Mucosa of stomach (tissue), 1 donor: Measurements from ENCODE around the gene U2AF2.

Experiments used
- H3K27me3 ChIP-seq: one replicate; pipeline ENCODE4 v1.7.0; 2013; ENCODE audit warnings: mild to moderate bottlenecking, low read length; ENCODE audit not compliant: control insufficient read depth, insufficient read depth
- H3K36me3 ChIP-seq: one replicate; pipeline ENCODE4 v1.7.0; 2013; ENCODE audit warnings: low read length; ENCODE audit not compliant: control insufficient read depth, insufficient read depth
- H3K4me1 ChIP-seq: one replicate; pipeline ENCODE4 v1.7.0; 2013; ENCODE audit warnings: mild to moderate bottlenecking, low read length; ENCODE audit not compliant: control insufficient read depth, insufficient read depth
- H3K4me3 ChIP-seq: one replicate; pipeline ENCODE4 v1.7.0; 2013; ENCODE audit warnings: low read length
- H3K9ac ChIP-seq: one replicate; pipeline ENCODE4 v1.7.0; 2013; ENCODE audit warnings: mild to moderate bottlenecking, low read length, moderate library complexity
- H3K9me3 ChIP-seq: one replicate; pipeline ENCODE4 v1.7.0; 2013; ENCODE audit warnings: mild to moderate bottlenecking, low read length, moderate library complexity; ENCODE audit not compliant: control insufficient read depth
- donor health status: Pancreatic carcinoma.

Gene U2AF2

DNA sequence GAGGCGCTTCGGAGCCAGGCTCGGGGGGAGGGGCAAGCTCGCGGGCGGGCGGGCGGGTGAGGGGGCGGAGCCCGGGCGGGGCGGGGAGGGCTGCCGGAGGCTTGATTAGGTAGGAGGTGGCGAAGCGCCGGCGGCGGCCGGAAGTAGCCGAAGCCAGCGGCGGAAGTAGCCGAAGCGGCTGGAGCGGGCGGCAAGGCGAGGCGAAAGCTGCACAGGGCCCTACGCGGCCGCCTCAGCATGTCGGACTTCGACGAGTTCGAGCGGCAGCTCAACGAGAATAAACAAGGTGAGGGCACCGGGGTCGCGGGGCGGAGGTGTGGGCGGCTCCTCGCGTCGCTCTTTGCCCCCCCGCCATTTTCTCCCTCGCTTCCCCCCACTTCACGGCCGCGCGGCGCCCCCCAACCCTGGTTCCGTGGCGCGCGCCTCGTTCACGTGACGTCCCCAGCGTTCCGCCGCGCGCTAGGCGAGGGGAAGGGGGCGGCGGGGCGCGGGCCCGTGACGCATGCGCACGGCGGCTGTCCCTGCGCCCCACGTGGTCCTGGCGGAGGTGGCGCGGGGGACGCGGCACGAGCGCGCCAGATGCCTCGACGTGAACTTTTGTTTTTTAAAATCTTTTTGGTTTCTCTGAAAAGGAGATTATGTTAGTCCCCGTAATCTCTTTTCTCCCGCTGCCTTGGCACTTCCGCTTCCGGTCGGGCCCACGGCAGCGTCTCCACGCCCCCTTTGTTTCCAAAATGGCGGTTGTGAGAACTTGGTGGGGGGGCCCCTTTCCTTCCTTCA, at the start of gene U2AF2:
TSS of gene U2AF2 (plus strand) at position 168 of the 780 bp plus-strand sequence. CDS start at position 238, 70 bp downstream.
- H3K4me3 ChIP-seq: peak within 1 kb of the TSS; percentile 92
- H3K9ac ChIP-seq: peak within 1 kb of the TSS; percentile 78
- peaks cover under 1% of the 10 kb centered on the region for H3K36me3 ChIP-seq
- H3K4me1 ChIP-seq: peaks cover 34% of the 10 kb centered on the region
- no peaks in the 10 kb centered on the region for H3K27me3 ChIP-seq
- no peaks in the 10 kb centered on the region for H3K9me3 ChIP-seq

DNA sequence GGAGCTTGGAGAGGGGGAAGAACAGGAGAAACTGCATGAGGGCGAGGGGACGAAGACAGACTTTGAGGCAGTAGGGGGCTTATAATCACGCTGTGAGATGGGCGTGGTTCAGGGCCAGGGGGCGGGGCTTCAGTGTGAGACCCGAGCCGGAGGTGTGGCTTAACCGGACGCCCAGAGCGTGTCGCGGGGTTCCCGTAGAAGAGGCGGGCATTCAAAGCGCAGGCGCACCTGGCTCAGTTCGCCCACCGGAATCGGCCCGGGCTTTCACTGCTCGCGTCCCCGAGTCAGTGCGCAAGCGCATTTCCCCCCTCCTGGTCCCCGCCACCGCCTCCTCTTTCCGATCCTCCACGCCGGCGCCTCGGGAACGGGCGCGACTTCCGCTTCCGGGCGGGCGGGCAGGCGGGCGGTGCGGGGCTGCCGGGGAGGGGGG, 49.6 kb upstream of the U2AF2 start:
- Histone ChIP-seq H3K36me3 (no peaks in the 10 kb centered on the region), H3K9ac (peak overlapping the region; percentile 91), H3K4me1 (peaks cover 25% of the 10 kb centered on the region)

DNA sequence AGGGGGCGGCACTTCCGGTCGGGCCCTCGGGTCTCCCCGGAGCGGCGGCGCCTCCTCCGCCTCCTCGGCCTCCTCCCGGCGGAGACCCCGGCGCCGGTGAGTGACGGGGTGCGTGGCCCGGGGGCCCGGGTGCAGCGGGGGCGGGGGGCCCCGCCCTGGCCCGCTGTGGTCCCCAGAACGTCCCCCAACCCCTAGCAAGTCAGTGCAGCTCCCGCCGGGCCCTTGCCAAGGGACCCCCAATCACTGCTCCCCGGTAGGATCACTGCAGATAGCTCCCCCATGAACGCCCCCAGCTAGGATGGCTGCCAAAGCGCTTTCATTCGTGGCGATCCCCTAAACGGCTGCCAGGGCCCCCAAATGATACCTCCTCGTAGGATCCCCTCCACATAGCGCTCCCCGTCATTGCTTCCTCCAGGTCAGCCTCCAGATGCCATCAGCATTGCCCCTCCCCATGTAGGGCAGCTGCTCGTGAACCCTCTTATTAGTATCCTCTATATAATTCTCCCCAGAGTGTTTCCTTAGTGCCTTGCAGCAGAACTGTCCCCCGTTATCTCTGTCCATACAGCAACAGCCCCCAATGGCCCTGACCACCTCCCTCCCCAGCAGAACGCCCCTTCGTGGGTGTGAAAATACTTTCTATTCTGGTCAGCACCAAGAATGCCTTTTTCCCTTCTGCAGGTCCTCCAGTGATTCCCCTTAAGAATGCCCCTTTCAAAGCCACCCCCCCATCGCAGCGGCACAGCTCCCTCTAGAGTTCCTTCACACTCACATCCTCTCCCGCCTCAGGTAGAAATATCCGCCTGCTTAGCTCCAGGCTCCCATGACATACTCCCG, 49.0 kb upstream of the U2AF2 start, which contains the start of gene ZNF865:
TSS of gene ZNF865 (plus strand) at position 11 of the 834 bp plus-strand sequence. CDS start 7,972 bp downstream, outside the sequence.
- Histone ChIP-seq H3K9me3 (no peaks in the 10 kb centered on the region), H3K4me1 (peaks cover 22% of the 10 kb centered on the region), H3K36me3 (no peaks in the 10 kb centered on the region)

More for the DNA sequence above, 49.6 kb upstream of the U2AF2 start:
- H3K9me3 ChIP-seq: no peaks in the 10 kb centered on the region
- H3K27me3 ChIP-seq: no peaks in the 10 kb centered on the region
- H3K4me3 ChIP-seq: no peak overlapping the region

DNA sequence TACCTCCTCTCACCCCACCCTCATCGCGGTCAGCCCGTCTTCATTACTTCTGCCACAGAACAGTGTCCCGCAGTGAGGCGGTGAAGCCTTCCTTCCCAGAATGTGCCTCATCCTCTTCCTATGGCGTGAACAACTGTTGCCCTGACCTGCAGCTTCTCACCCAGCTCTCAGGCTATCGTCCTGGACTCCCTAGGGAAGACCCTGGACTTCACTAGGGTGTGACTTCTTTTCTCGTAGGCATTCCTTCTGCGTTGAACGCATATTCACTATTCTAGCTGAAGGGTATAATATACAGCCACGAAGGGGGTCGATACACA, 48.4 kb upstream of the U2AF2 start:
- Histone ChIP-seq H3K4me3 (peak overlapping the region; percentile 93), H3K9ac (peak overlapping the region; percentile 91), H3K4me1 (peaks cover 16% of the 10 kb centered on the region), H3K36me3 (no peaks in the 10 kb centered on the region), H3K27me3 (no peaks in the 10 kb centered on the region), H3K9me3 (no peaks in the 10 kb centered on the region)

More for the DNA sequence above, 49.0 kb upstream of the U2AF2 start, which contains the start of gene ZNF865:
- H3K4me3 ChIP-seq: peak within 1 kb of the TSS; percentile 93
- peak within 1 kb of the TSS; percentile 91 for H3K9ac ChIP-seq
- no peaks in the 10 kb centered on the region for H3K27me3 ChIP-seq

DNA sequence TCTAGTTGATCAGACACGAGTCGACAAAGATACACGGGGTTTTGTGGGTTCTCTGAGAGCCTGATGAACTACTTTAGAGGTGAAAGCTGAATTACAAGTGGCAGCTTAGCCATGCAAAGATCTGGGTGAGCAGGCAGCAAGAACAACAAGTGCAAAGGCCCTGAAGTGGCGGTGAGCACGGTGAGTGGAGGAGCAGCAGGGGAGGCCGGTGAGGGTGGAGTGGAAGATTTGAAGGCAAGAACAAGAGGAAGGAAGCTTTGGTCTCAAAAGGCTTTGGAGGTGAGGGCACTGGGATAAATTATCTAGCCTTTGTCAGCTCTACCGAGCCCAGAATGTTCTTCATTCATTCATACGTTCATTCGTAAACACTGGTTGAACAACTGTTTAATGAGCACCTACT, 48.0 kb upstream of the U2AF2 start:
- Histone ChIP-seq H3K9me3 (no peaks in the 10 kb centered on the region), H3K9ac (peak overlapping the region; percentile 91), H3K4me1 (peaks cover 20% of the 10 kb centered on the region), H3K27me3 (no peaks in the 10 kb centered on the region), H3K36me3 (no peaks in the 10 kb centered on the region), H3K4me3 (no peak overlapping the region)

- no peaks in the 10 kb centered on the region for H3K27me3 ChIP-seq
- H3K4me1 ChIP-seq: peaks cover 16% of the 10 kb centered on the region
Observed at GRCh38 chr19:55609326-55609725, 45.5 kb upstream of the U2AF2 start.

GRCh38 chr19:55611300-55611982, 43.4 kb upstream of the U2AF2 start:
- Histone ChIP-seq H3K9ac (no peak overlapping the region), H3K4me1 (peaks cover 14% of the 10 kb centered on the region), H3K9me3 (no peaks in the 10 kb centered on the region), H3K36me3 (no peaks in the 10 kb centered on the region), H3K27me3 (no peaks in the 10 kb centered on the region), H3K4me3 (no peak overlapping the region)

More at GRCh38 chr19:55609326-55609725, 45.5 kb upstream of the U2AF2 start:
- no peaks in the 10 kb centered on the region for H3K9me3 ChIP-seq
- no peak overlapping the region for H3K4me3 ChIP-seq
- no peaks in the 10 kb centered on the region for H3K36me3 ChIP-seq
- no peak overlapping the region for H3K9ac ChIP-seq

GRCh38 chr19:55611983-55612645, 42.7 kb upstream of the U2AF2 start:
- H3K9me3 ChIP-seq: no peaks in the 10 kb centered on the region
- H3K4me1 ChIP-seq: peaks cover 7% of the 10 kb centered on the region
- H3K27me3 ChIP-seq: no peaks in the 10 kb centered on the region
- no peak overlapping the region for H3K9ac ChIP-seq
- H3K4me3 ChIP-seq: no peak overlapping the region
- H3K36me3 ChIP-seq: no peaks in the 10 kb centered on the region

- H3K4me3 ChIP-seq: no peak overlapping the region
- no peak overlapping the region for H3K9ac ChIP-seq
- no peaks in the 10 kb centered on the region for H3K9me3 ChIP-seq
- H3K4me1 ChIP-seq: peaks cover 7% of the 10 kb centered on the region
- H3K27me3 ChIP-seq: no peaks in the 10 kb centered on the region
- H3K36me3 ChIP-seq: peaks cover 4% of the 10 kb centered on the region
Observed at GRCh38 chr19:55613396-55613795, 41.4 kb upstream of the U2AF2 start.

DNA sequence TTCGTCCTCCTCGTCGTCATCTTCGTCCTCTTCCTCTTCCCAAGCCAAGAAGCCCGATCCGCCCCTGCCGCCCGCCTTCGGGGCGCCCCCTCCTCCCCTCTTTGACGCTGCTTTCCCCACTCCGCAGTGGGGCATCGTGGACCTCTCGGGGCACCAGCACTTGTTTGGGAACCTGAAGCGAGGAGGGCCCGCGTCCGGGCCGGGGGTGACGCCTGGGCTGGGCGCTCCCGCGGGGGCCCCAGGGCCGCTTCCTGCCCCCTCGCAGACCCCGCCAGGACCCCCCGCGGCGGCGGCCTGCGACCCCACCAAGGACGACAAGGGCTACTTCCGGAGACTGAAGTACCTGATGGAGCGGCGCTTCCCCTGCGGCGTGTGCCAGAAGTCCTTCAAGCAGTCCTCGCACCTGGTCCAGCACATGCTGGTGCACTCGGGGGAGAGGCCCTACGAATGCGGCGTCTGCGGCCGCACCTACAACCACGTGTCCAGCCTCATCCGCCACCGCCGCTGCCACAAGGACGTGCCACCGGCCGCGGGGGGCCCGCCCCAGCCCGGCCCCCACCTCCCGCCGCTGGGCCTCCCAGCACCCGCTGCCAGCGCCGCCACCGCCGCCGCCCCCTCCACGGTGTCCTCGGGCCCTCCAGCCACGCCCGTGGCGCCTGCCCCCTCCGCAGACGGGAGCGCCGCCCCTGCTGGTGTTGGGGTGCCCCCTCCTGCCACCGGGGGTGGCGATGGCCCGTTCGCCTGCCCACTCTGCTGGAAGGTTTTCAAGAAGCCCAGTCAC, 40.7 kb upstream of the U2AF2 start:
- peaks cover 7% of the 10 kb centered on the region for H3K4me1 ChIP-seq
- H3K4me3 ChIP-seq: no peak overlapping the region
- no peaks in the 10 kb centered on the region for H3K27me3 ChIP-seq
- H3K9me3 ChIP-seq: no peaks in the 10 kb centered on the region
- no peak overlapping the region for H3K9ac ChIP-seq
- peaks cover 4% of the 10 kb centered on the region for H3K36me3 ChIP-seq
